Measurements from ENCODE around the gene NUP210. TPM values are rescaled to one million over a fixed set of nuclear protein-coding genes. Genes with fewer than 3 reads are reported as not detected.

NUP210 gene
- total and polyA plus RNA-seq, 2 of the 13 experiments (the other 11 are each of a cell fraction or from before 2014, with no cell fraction given), result 31.6 to 35.2 TPM

DNA sequence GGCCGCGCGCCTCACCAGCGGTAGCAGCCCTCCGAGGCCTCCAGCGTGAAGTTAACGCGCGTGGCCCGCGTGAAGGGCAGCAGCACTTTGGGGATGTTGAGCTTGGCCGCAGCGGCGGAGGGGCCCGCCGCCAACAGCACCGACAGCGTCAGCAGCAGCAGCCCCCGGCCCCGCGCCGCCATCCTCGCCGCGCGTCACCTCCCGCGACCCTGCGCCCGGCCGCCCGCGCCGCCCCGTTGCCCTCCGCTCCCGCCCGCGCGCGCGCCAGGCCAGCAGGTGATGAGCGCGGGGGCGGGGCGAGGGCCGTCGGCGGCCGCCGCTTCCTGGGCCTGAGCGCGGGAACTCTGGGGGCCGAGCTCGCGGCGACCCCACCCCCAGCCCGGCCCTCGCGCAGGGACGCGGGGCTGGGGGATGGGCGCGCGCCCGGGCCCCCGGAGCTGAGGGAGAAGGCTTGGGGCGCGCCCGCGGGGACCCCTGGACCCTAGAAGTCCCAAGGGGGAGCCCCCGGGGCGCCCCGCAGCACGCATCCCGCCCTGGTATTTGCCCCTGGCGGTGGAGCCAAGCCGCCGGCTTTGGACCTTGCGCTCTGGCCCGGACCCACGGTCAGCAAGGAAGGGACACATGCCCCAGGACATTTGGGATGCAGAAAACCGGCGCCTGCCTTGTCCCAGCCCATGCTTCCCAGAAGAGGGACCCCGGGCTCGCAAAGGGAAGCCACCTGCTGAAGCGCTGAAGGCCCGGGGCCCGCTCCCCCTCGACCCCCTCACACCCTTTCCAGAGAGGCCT, at the start of gene NUP210 (continued):
- TF ChIP-seq, protein P1, sequence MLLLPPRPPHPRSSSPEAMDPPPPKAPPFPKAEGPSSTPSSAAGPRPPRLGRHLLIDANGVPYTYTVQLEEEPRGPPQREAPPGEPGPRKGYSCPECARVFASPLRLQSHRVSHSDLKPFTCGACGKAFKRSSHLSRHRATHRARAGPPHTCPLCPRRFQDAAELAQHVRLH (CRISPR knock-in tag; IDR thresholded peaks at IDR 0.05; ENCODE audit: borderline replicate concordance, low read depth), result no peak
- no peak for TF ChIP-seq PTBP1 (IDR thresholded peaks at IDR 0.05; ENCODE audit: low read depth, low read length, poor library complexity, severe bottlenecking)
- TF ChIP-seq MYC (CRISPR knock-in tag; IDR thresholded peaks at IDR 0.05; ENCODE audit: borderline replicate concordance), result peak; percentile 64
- TF ChIP-seq TBL1XR1 (IDR thresholded peaks at IDR 0.05; ENCODE audit: borderline replicate concordance, low read length, partially characterized antibody), result no peak
- TF ChIP-seq FOXP1 (IDR thresholded peaks at IDR 0.05), result no peak
- TF ChIP-seq FOXP1 (CRISPR knock-in tag; IDR thresholded peaks at IDR 0.05), result no peak
- TF ChIP-seq, protein P2, sequence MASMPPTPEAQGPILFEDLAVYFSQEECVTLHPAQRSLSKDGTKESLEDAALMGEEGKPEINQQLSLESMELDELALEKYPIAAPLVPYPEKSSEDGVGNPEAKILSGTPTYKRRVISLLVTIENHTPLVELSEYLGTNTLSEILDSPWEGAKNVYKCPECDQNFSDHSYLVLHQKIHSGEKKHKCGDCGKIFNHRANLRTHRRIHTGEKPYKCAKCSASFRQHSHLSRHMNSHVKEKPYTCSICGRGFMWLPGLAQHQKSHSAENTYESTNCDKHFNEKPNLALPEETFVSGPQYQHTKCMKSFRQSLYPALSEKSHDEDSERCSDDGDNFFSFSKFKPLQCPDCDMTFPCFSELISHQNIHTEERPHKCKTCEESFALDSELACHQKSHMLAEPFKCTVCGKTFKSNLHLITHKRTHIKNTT (CRISPR knock-in tag; IDR thresholded peaks at IDR 0.05), result no peak
- no peak for TF ChIP-seq MED8 (CRISPR knock-in tag; IDR thresholded peaks at IDR 0.05; ENCODE audit: insufficient replicate concordance)
- TF ChIP-seq, protein P3, sequence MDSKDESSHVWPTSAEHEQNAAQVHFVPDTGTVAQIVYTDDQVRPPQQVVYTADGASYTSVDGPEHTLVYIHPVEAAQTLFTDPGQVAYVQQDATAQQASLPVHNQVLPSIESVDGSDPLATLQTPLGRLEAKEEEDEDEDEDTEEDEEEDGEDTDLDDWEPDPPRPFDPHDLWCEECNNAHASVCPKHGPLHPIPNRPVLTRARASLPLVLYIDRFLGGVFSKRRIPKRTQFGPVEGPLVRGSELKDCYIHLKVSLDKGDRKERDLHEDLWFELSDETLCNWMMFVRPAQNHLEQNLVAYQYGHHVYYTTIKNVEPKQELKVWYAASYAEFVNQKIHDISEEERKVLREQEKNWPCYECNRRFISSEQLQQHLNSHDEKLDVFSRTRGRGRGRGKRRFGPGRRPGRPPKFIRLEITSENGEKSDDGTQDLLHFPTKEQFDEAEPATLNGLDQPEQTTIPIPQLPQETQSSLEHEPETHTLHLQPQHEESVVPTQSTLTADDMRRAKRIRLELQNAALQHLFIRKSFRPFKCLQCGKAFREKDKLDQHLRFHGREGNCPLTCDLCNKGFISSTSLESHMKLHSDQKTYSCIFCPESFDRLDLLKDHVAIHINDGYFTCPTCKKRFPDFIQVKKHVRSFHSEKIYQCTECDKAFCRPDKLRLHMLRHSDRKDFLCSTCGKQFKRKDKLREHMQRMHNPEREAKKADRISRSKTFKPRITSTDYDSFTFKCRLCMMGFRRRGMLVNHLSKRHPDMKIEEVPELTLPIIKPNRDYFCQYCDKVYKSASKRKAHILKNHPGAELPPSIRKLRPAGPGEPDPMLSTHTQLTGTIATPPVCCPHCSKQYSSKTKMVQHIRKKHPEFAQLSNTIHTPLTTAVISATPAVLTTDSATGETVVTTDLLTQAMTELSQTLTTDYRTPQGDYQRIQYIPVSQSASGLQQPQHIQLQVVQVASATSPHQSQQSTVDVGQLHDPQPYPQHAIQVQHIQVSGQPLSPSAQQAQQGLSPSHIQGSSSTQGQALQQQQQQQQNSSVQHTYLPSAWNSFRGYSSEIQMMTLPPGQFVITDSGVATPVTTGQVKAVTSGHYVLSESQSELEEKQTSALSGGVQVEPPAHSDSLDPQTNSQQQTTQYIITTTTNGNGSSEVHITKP (CRISPR knock-in tag; IDR thresholded peaks at IDR 0.05; ENCODE audit: low read depth), result no peak
- no peak for TF ChIP-seq ZNF367 (CRISPR knock-in tag; IDR thresholded peaks at IDR 0.05; ENCODE audit: borderline replicate concordance)
- no peak for TF ChIP-seq CHCHD3 (CRISPR knock-in tag; IDR thresholded peaks at IDR 0.05)
- TF ChIP-seq ZNF326 (CRISPR knock-in tag; IDR thresholded peaks at IDR 0.05; ENCODE audit: borderline replicate concordance), result no peak
- TF ChIP-seq BCL6 (CRISPR knock-in tag; IDR thresholded peaks at IDR 0.05), result no peak
- TF ChIP-seq ZFP36 (IDR thresholded peaks at IDR 0.05; ENCODE audit: borderline replicate concordance, low read depth, low read length, partially characterized antibody), result no peak
- no peak for TF ChIP-seq SATB2 (CRISPR knock-in tag; IDR thresholded peaks at IDR 0.05)
- TF ChIP-seq ZSCAN29 (CRISPR knock-in tag; conservative IDR thresholded peaks at IDR 0.05), result 0 out of 2 replicates have a peak, but pooled peaks have one; percentile 18
- no peak for TF ChIP-seq CCDC6 (CRISPR knock-in tag; IDR thresholded peaks at IDR 0.05)
- no peak for TF ChIP-seq BRD4 (CRISPR knock-in tag; IDR thresholded peaks at IDR 0.05)
- no peak for TF ChIP-seq ZFP82 (CRISPR knock-in tag; IDR thresholded peaks at IDR 0.05; ENCODE audit: borderline replicate concordance)
- no peak for TF ChIP-seq ZNF441 (CRISPR knock-in tag; IDR thresholded peaks at IDR 0.05; ENCODE audit: borderline replicate concordance)
- no peak for TF ChIP-seq CERS6 (CRISPR knock-in tag; IDR thresholded peaks at IDR 0.05)
- no peak for TF ChIP-seq ZNF3 (CRISPR knock-in tag; IDR thresholded peaks at IDR 0.05)
- no peak for TF ChIP-seq PCBP1 (IDR thresholded peaks at IDR 0.05; ENCODE audit: borderline replicate concordance, low read depth, low read length)
- no peak for TF ChIP-seq HOXA7 (CRISPR knock-in tag; IDR thresholded peaks at IDR 0.05)
- TF ChIP-seq YEATS4 (CRISPR knock-in tag; IDR thresholded peaks at IDR 0.05; ENCODE audit: borderline replicate concordance), result peak; percentile 76; the same call in 1 of the 2 replicates

Data from HepG2 (cell line).